Stimulated activated CD4-positive, alpha-beta T cell treated with anti-CD3 and anti-CD28 coated beads, Interleukin-12 subunit alpha, Interleukin-12 subunit beta, amount 100 ng/mL, for 24 hours (primary cell): Measurements from ENCODE around the gene ZNF415.
"Not testable (repeated sequence)": the region's sequence is repeated elsewhere in the genome, so short reads cannot be mapped to it uniquely, and the experiment has no call there.

Source experiments
- DNase-seq, 2 experiments: peaks; one replicate each; pipeline ENCODE4 v3.0.0-alpha.2; 2020; ENCODE audit warnings: low read depth in 2 of 2

Gene ZNF415

GRCh38 chr19:53102756-53103233, 29.9 kb downstream of the ZNF415 start:
- DNase-seq: peak; percentile 5 to 23

GRCh38 chr19:53102206-53102755, 30.4 kb downstream of the ZNF415 start:
- DNase-seq: no peak

- no peak for DNase-seq
Observed at GRCh38 chr19:53101518-53101917, 31.2 kb downstream of the ZNF415 start.

GRCh38 chr19:53098570-53098969, 34.1 kb downstream of the ZNF415 start:
- not testable (repeated sequence) for DNase-seq

GRCh38 chr19:53096982-53097690, 35.6 kb downstream of the ZNF415 start:
- DNase-seq: not testable (repeated sequence)

GRCh38 chr19:53096579-53096978, 36.1 kb downstream of the ZNF415 start:
- DNase-seq: not testable (repeated sequence)

GRCh38 chr19:53094754-53095575, 37.7 kb downstream of the ZNF415 start:
- DNase-seq: no peak

- no peak for DNase-seq
Observed at GRCh38 chr19:53092723-53093122, 40.0 kb downstream of the ZNF415 start.

GRCh38 chr19:53091413-53092254, 41.1 kb downstream of the ZNF415 start:
- no peak for DNase-seq

- no peak for DNase-seq
Observed at GRCh38 chr19:53088091-53088490, 44.6 kb downstream of the ZNF415 start.

GRCh38 chr19:53086949-53087348, 45.8 kb downstream of the ZNF415 start:
- no peak for DNase-seq

GRCh38 chr19:53085496-53085895, 47.2 kb downstream of the ZNF415 start:
- DNase-seq: no peak

GRCh38 chr19:53082929-53083328, 49.8 kb downstream of the ZNF415 start:
- no peak for DNase-seq

- DNase-seq: no peak
Observed at GRCh38 chr19:53079313-53079924, 53.3 kb downstream of the ZNF415 start.

- DNase-seq: no peak
Observed at GRCh38 chr19:53078668-53079067, 54.0 kb downstream of the ZNF415 start.

- no peak for DNase-seq
Observed at GRCh38 chr19:53076984-53077383, 55.7 kb downstream of the ZNF415 start.

- no peak for DNase-seq
Observed at GRCh38 chr19:53068834-53069233, 63.9 kb downstream of the ZNF415 start.

GRCh38 chr19:53068199-53068598, 64.5 kb downstream of the ZNF415 start:
- no peak for DNase-seq

- no peak for DNase-seq
Observed at GRCh38 chr19:53057904-53058580, 74.7 kb downstream of the ZNF415 start.
